Chondrocyte (in vitro differentiated cells): ENCODE results near the gene KPNA1. TPM values are rescaled to one million over a fixed set of nuclear protein-coding genes. Genes with fewer than 3 reads are reported as not detected.

Experiments
- DNase-seq: peaks from one replicate; pipeline ENCODE4 v3.0.0; 2021; ENCODE audit warnings: mixed read lengths, low spot score
- H3K27ac Mint-ChIP-seq: one replicate; pipeline ENCODE4 v1.8.0; 2021; ENCODE audit warnings: mild to moderate bottlenecking, moderate library complexity, mixed read lengths; ENCODE audit not compliant: unreplicated experiment
- H3K27me3 Mint-ChIP-seq: 2 replicates; pipeline ENCODE4 v1.8.0; 2021; ENCODE audit warnings: low read depth, mixed read lengths
- H3K36me3 Mint-ChIP-seq: 2 replicates; pipeline ENCODE4 v1.8.0; 2021; ENCODE audit warnings: low read depth, mixed read lengths
- H3K4me1 Mint-ChIP-seq: 2 replicates; pipeline ENCODE4 v1.8.0; 2021; ENCODE audit warnings: low read depth, mild to moderate bottlenecking, mixed read lengths
- H3K4me3 Mint-ChIP-seq: one replicate; pipeline ENCODE4 v1.8.0; 2021; ENCODE audit warnings: mild to moderate bottlenecking, moderate library complexity, mixed read lengths; ENCODE audit not compliant: unreplicated experiment
- H3K9me3 Mint-ChIP-seq: 2 replicates; pipeline ENCODE4 v1.8.0; 2021; ENCODE audit warnings: low read depth, mixed read lengths
- CTCF ChIP-seq: fragments of 200-600 bp; sonication (generic); IDR thresholded peaks from 2 replicates; pipeline ENCODE4 v1.5.0; 2021; ENCODE audit warnings: antibody characterized with exemption, mild to moderate bottlenecking, moderate library complexity
- total RNA-seq: library from RNA; stranded (reverse); gene quantifications from 3 replicates; pipeline ENCODE4 v1.2.1, GENCODE V29; 2021

Gene KPNA1
- total RNA-seq, 1 donor from 2014 or later: 85.6 TPM

- H3K4me3 Mint-ChIP-seq: no peak overlapping the region
- peaks cover 8% of the 10 kb centered on the region for H3K36me3 Mint-ChIP-seq
- no peaks in the 10 kb centered on the region for H3K27me3 Mint-ChIP-seq
- H3K4me1 Mint-ChIP-seq: peaks cover 25% of the 10 kb centered on the region
- H3K9me3 Mint-ChIP-seq: no peaks in the 10 kb centered on the region
- no peak overlapping the region for H3K27ac Mint-ChIP-seq
- TF ChIP-seq CTCF: peak; percentile 85
- no peak for DNase-seq
Observed at GRCh38 chr3:122560680-122561079, 45.9 kb upstream of the KPNA1 start.

DNA sequence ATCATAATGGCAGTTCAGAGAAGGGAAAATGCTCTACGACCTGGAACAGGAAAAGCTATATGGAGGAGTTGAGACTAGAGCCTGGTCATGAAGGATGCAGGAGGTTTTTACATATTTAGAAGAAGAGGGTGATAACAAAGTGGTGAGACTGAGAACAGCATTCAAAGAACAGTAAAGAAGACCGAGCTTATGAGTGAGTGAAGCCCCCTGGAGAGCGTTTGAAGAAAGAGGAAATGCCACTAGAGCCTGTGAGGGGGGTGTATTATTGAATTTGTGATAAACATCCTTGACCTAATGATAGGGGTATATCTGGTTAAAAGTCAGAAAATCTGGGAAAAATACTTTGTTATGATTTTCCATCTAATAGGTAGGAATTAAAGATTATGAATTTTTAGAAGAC is 45.2 kb upstream of the KPNA1 start:
- no peak overlapping the region for H3K4me3 Mint-ChIP-seq

GRCh38 chr3:122558605-122559004 is 43.9 kb upstream of the KPNA1 start:
- peaks cover 20% of the 10 kb centered on the region for H3K36me3 Mint-ChIP-seq
- no peak overlapping the region for H3K27ac Mint-ChIP-seq
- DNase-seq: no peak
- no peak overlapping the region for H3K4me3 Mint-ChIP-seq
- H3K27me3 Mint-ChIP-seq: no peaks in the 10 kb centered on the region
- TF ChIP-seq CTCF: no peak
- peaks cover 12% of the 10 kb centered on the region for H3K4me1 Mint-ChIP-seq
- no peaks in the 10 kb centered on the region for H3K9me3 Mint-ChIP-seq

More for the DNA sequence above, 45.2 kb upstream of the KPNA1 start:
- peaks cover 21% of the 10 kb centered on the region for H3K4me1 Mint-ChIP-seq
- no peak for DNase-seq
- peaks cover 15% of the 10 kb centered on the region for H3K36me3 Mint-ChIP-seq
- no peak for TF ChIP-seq CTCF
- no peaks in the 10 kb centered on the region for H3K27me3 Mint-ChIP-seq
- H3K27ac Mint-ChIP-seq: no peak overlapping the region
- no peaks in the 10 kb centered on the region for H3K9me3 Mint-ChIP-seq

- Mint-ChIP-seq H3K4me1 (peaks cover 5% of the 10 kb centered on the region), H3K27ac (no peak overlapping the region), H3K4me3 (no peak overlapping the region), H3K9me3 (no peaks in the 10 kb centered on the region), H3K36me3 (peaks cover 23% of the 10 kb centered on the region), H3K27me3 (no peaks in the 10 kb centered on the region)
- TF ChIP-seq CTCF: no peak
- no peak for DNase-seq
Observed at GRCh38 chr3:122557356-122557755, 42.6 kb upstream of the KPNA1 start.

- no peaks in the 10 kb centered on the region for H3K9me3 Mint-ChIP-seq
- H3K27me3 Mint-ChIP-seq: no peaks in the 10 kb centered on the region
- no peak for DNase-seq
- no peak overlapping the region for H3K4me3 Mint-ChIP-seq
- no peak overlapping the region for H3K27ac Mint-ChIP-seq
- no peak for TF ChIP-seq CTCF
- H3K36me3 Mint-ChIP-seq: peaks cover 30% of the 10 kb centered on the region
- H3K4me1 Mint-ChIP-seq: peaks cover under 1% of the 10 kb centered on the region
Observed at GRCh38 chr3:122555275-122556071, 40.7 kb upstream of the KPNA1 start.
